ENCODE measurements around the gene RFT1. TPM values are rescaled to one million over a fixed set of nuclear protein-coding genes. Genes with fewer than 3 reads are reported as not detected.
A peak's percentile ranks its signal among the peaks of the same experiment; 100 is the strongest.

The RFT1 gene
- total RNA-seq, 2 experiments from 2014 or later: 49.3 to 50.7 TPM

GRCh38 chr3:53131096-53131495 lies 861 bp upstream of the RFT1 start:
- peak overlapping the region; percentile 95 for H3K27ac Mint-ChIP-seq
- H3K4me1 Mint-ChIP-seq: peaks cover 19% of the 10 kb centered on the region
- no peaks in the 10 kb centered on the region for H3K27me3 Mint-ChIP-seq
- no peak for DNase-seq
- H3K9me3 Mint-ChIP-seq: no peaks in the 10 kb centered on the region
- H3K4me3 Mint-ChIP-seq: peak overlapping the region; percentile 91
- peaks cover 6% of the 10 kb centered on the region for H3K36me3 Mint-ChIP-seq

- peaks cover 19% of the 10 kb centered on the region for H3K4me1 Mint-ChIP-seq
- no peak for DNase-seq
- peak overlapping the region; percentile 95 for H3K27ac Mint-ChIP-seq
- no peaks in the 10 kb centered on the region for H3K27me3 Mint-ChIP-seq
- H3K4me3 Mint-ChIP-seq: peak overlapping the region; percentile 91
- H3K9me3 Mint-ChIP-seq: no peaks in the 10 kb centered on the region
- H3K36me3 Mint-ChIP-seq: peaks cover 9% of the 10 kb centered on the region
These were observed 891 bp downstream of the RFT1 start for GRCh38 chr3:53129344-53129743.

- Mint-ChIP-seq H3K9me3 (no peaks in the 10 kb centered on the region), H3K27me3 (no peaks in the 10 kb centered on the region), H3K4me1 (peaks cover 24% of the 10 kb centered on the region), H3K4me3 (no peak overlapping the region), H3K27ac (no peak overlapping the region), H3K36me3 (peaks cover 22% of the 10 kb centered on the region)
- DNase-seq: no peak
These were observed 3.6 kb downstream of the RFT1 start for GRCh38 chr3:53126601-53127000.

GRCh38 chr3:53123953-53124352 lies 6.3 kb downstream of the RFT1 start:
- Mint-ChIP-seq H3K36me3 (peaks cover 19% of the 10 kb centered on the region), H3K9me3 (no peaks in the 10 kb centered on the region), H3K27me3 (no peaks in the 10 kb centered on the region), H3K4me3 (no peak overlapping the region), H3K27ac (no peak overlapping the region), H3K4me1 (peaks cover 14% of the 10 kb centered on the region)
- DNase-seq: no peak

GRCh38 chr3:53123510-53123909 lies 6.7 kb downstream of the RFT1 start:
- H3K27ac Mint-ChIP-seq: no peak overlapping the region
- no peak overlapping the region for H3K4me3 Mint-ChIP-seq
- no peaks in the 10 kb centered on the region for H3K9me3 Mint-ChIP-seq
- DNase-seq: no peak
- H3K27me3 Mint-ChIP-seq: no peaks in the 10 kb centered on the region
- peaks cover 9% of the 10 kb centered on the region for H3K4me1 Mint-ChIP-seq
- peaks cover 20% of the 10 kb centered on the region for H3K36me3 Mint-ChIP-seq

- H3K27ac Mint-ChIP-seq: no peak overlapping the region
- no peak for DNase-seq
- H3K27me3 Mint-ChIP-seq: no peaks in the 10 kb centered on the region
- H3K4me3 Mint-ChIP-seq: no peak overlapping the region
- H3K4me1 Mint-ChIP-seq: peaks cover 6% of the 10 kb centered on the region
- H3K9me3 Mint-ChIP-seq: no peaks in the 10 kb centered on the region
- H3K36me3 Mint-ChIP-seq: peaks cover 25% of the 10 kb centered on the region
These were observed 7.3 kb downstream of the RFT1 start for GRCh38 chr3:53122933-53123305.

GRCh38 chr3:53122255-53122932 lies 7.8 kb downstream of the RFT1 start:
- H3K27me3 Mint-ChIP-seq: no peaks in the 10 kb centered on the region
- no peak overlapping the region for H3K4me3 Mint-ChIP-seq
- H3K36me3 Mint-ChIP-seq: peaks cover 25% of the 10 kb centered on the region
- H3K9me3 Mint-ChIP-seq: no peaks in the 10 kb centered on the region
- H3K27ac Mint-ChIP-seq: no peak overlapping the region
- H3K4me1 Mint-ChIP-seq: peaks cover 6% of the 10 kb centered on the region
- no peak for DNase-seq

- Mint-ChIP-seq H3K27me3 (no peaks in the 10 kb centered on the region), H3K9me3 (no peaks in the 10 kb centered on the region), H3K27ac (no peak overlapping the region), H3K4me3 (no peak overlapping the region), H3K36me3 (peaks cover 21% of the 10 kb centered on the region), H3K4me1 (peaks cover 6% of the 10 kb centered on the region)
- DNase-seq: no peak
These were observed 9.9 kb downstream of the RFT1 start for GRCh38 chr3:53120336-53120735.

GRCh38 chr3:53116956-53117355 lies 13.3 kb downstream of the RFT1 start:
- no peak for DNase-seq
- Mint-ChIP-seq H3K4me1 (no peaks in the 10 kb centered on the region), H3K9me3 (no peaks in the 10 kb centered on the region), H3K27ac (no peak overlapping the region), H3K27me3 (no peaks in the 10 kb centered on the region), H3K4me3 (no peak overlapping the region), H3K36me3 (peaks cover 5% of the 10 kb centered on the region)

GRCh38 chr3:53114412-53115074 lies 15.7 kb downstream of the RFT1 start:
- H3K36me3 Mint-ChIP-seq: peaks cover 15% of the 10 kb centered on the region
- no peaks in the 10 kb centered on the region for H3K9me3 Mint-ChIP-seq
- DNase-seq: no peak
- H3K27ac Mint-ChIP-seq: no peak overlapping the region
- H3K27me3 Mint-ChIP-seq: no peaks in the 10 kb centered on the region
- H3K4me3 Mint-ChIP-seq: no peak overlapping the region
- H3K4me1 Mint-ChIP-seq: peaks cover 8% of the 10 kb centered on the region

- Mint-ChIP-seq H3K27me3 (no peaks in the 10 kb centered on the region), H3K36me3 (peaks cover 20% of the 10 kb centered on the region), H3K4me3 (no peak overlapping the region), H3K9me3 (peaks cover 2% of the 10 kb centered on the region), H3K4me1 (peaks cover 13% of the 10 kb centered on the region), H3K27ac (no peak overlapping the region)
- peak; percentile 75 for DNase-seq
These were observed 16.2 kb downstream of the RFT1 start for GRCh38 chr3:53114011-53114400.

- H3K4me3 Mint-ChIP-seq: no peak overlapping the region
- H3K9me3 Mint-ChIP-seq: peaks cover 3% of the 10 kb centered on the region
- H3K36me3 Mint-ChIP-seq: peaks cover 24% of the 10 kb centered on the region
- no peaks in the 10 kb centered on the region for H3K27me3 Mint-ChIP-seq
- H3K27ac Mint-ChIP-seq: no peak overlapping the region
- no peak for DNase-seq
- peaks cover 18% of the 10 kb centered on the region for H3K4me1 Mint-ChIP-seq
These were observed 16.8 kb downstream of the RFT1 start for GRCh38 chr3:53113293-53114010.

GRCh38 chr3:53111822-53112221 lies 18.4 kb downstream of the RFT1 start:
- Mint-ChIP-seq H3K27ac (no peak overlapping the region), H3K4me3 (no peak overlapping the region), H3K4me1 (peaks cover 25% of the 10 kb centered on the region), H3K9me3 (peaks cover 3% of the 10 kb centered on the region), H3K36me3 (peaks cover 26% of the 10 kb centered on the region), H3K27me3 (no peaks in the 10 kb centered on the region)
- no peak for DNase-seq

GRCh38 chr3:53109891-53110771 lies 20.1 kb downstream of the RFT1 start:
- DNase-seq: peak; percentile 50
- H3K9me3 Mint-ChIP-seq: peaks cover 3% of the 10 kb centered on the region
- peaks cover 31% of the 10 kb centered on the region for H3K36me3 Mint-ChIP-seq
- H3K4me1 Mint-ChIP-seq: peaks cover 28% of the 10 kb centered on the region
- H3K27ac Mint-ChIP-seq: peak overlapping the region; percentile 90
- H3K4me3 Mint-ChIP-seq: peak overlapping the region; percentile 54
- no peaks in the 10 kb centered on the region for H3K27me3 Mint-ChIP-seq

GRCh38 chr3:53109190-53109589 lies 21.0 kb downstream of the RFT1 start:
- peaks cover 35% of the 10 kb centered on the region for H3K36me3 Mint-ChIP-seq
- DNase-seq: peak; percentile 36
- peak overlapping the region; percentile 90 for H3K27ac Mint-ChIP-seq
- no peaks in the 10 kb centered on the region for H3K27me3 Mint-ChIP-seq
- H3K4me1 Mint-ChIP-seq: peaks cover 36% of the 10 kb centered on the region
- peaks cover 3% of the 10 kb centered on the region for H3K9me3 Mint-ChIP-seq
- H3K4me3 Mint-ChIP-seq: peak overlapping the region; percentile 27
